Spleen (tissue), 11 donors: ENCODE data around the gene CPXM2. TPM values are rescaled to one million over a fixed set of nuclear protein-coding genes. Genes with fewer than 3 reads are reported as not detected.

Experiments
- DNase-seq: peaks from one replicate; pipeline ENCODE4 v3.0.0-alpha.2; 2020
- H3K27ac ChIP-seq, 8 donors: fragments of 200-600 bp; sonication (generic) in 7 of 8; 1 replicate in 4 of 8; 2 replicates in 4 of 8; pipeline versions ENCODE4 v1.5.0 to v1.8.0; 2016 to 2021; ENCODE audit warnings: inconsistent platforms in 4 of 8, mild to moderate bottlenecking in 4 of 8, moderate library complexity in 1 of 8
- H3K27me3 ChIP-seq, 7 donors: fragments of 200-600 bp; sonication (generic) in 6 of 7; replicated peaks in 1 of 7; 1 replicate in 4 of 7; 2 replicates in 3 of 7; pipeline versions ENCODE4 v1.5.0 to v1.8.0; 2016 to 2021; ENCODE audit warnings: inconsistent platforms in 3 of 7, mild to moderate bottlenecking in 1 of 7
- H3K36me3 ChIP-seq, 6 donors: fragments of 200-600 bp; sonication (generic) in 5 of 6; 1 replicate in 4 of 6; 2 replicates in 2 of 6; pipeline versions ENCODE4 v1.5.0 to v1.8.0; 2016 to 2021; ENCODE audit warnings: inconsistent platforms in 2 of 6
- H3K4me1 ChIP-seq, 6 donors: fragments of 200-600 bp; sonication (generic) in 5 of 6; 1 replicate in 3 of 6; 2 replicates in 3 of 6; pipeline versions ENCODE4 v1.5.0 to v1.8.0; 2016 to 2021; ENCODE audit warnings: inconsistent platforms in 3 of 6
- H3K4me3 ChIP-seq, 8 donors: fragments of 200-600 bp; sonication (generic) in 7 of 8; 1 replicate in 4 of 8; 2 replicates in 4 of 8; pipeline versions ENCODE4 v1.5.0 to v1.8.0; 2016 to 2021; ENCODE audit warnings: inconsistent platforms in 4 of 8, mild to moderate bottlenecking in 4 of 8, moderate library complexity in 2 of 8
- H3K9me3 ChIP-seq, 8 donors: fragments of 200-600 bp; sonication (generic) in 7 of 8; 1 replicate in 4 of 8; 2 replicates in 4 of 8; pipeline versions ENCODE4 v1.5.0 to v1.8.0; 2016 to 2021; ENCODE audit warnings: inconsistent platforms in 4 of 8
- POLR2A ChIP-seq, 3 donors: fragments of 450-650 bp; IDR thresholded peaks; one replicate each; pipeline ENCODE4 v1.5.1; 2017; ENCODE audit warnings: antibody characterized with exemption in 3 of 3, mild to moderate bottlenecking in 1 of 3
- POLR2AphosphoS5 ChIP-seq, 3 donors: sonication (generic); formaldehyde crosslinking; IDR thresholded peaks; one replicate each; pipeline ENCODE4 v1.5.1; 2017; ENCODE audit warnings: antibody characterized with exemption in 3 of 3
- WGBS, 5 donors: extraction: QIAGEN DNeasy Blood & Tissue Kit in 3 of 5; methylation state at CpG; one replicate each; pipeline versions ENCODE4 v1.1.5 to v1.1.7; 2013 to 2018; 5-methylcytosine and 5-hydroxymethylcytosine counted together
- intact Hi-C: fragments of 100-400 bp; cut with DNase I; formaldehyde crosslinking; loops from one replicate; pipeline ENCODE4 v1.15.0; 2023; ENCODE audit warnings: low total_unique reads
- polyA plus RNA-seq, 3 donors: library from polyadenylated mRNA; stranded (reverse); fragments of 200-250 nt; gene quantifications; one replicate each; pipeline ENCODE4 v1.2.1, GENCODE V29; 2013
- total RNA-seq, 7 donors: library from RNA; depleted of rRNA in 3 of 7; stranded (reverse); fragments of >200 nt in 3 of 7; fragmentation: NEBNext Ultra II Directional in 4 of 7; extraction: Animal tissue kit (Norgen Biotek cat#: 25700) in 4 of 7; gene quantifications; one replicate each; pipeline versions ENCODE4 v1.1.0 to v1.2.1, GENCODE V29; 2016 to 2021
- TF ChIP-seq, protein P1 (sequence below), 11 experiments: fragments of 200-600 bp in 7 of 11; fragments of 450-650 bp in 4 of 11; sonication (generic) in 4 of 11; IDR thresholded peaks in 8 of 11; conservative IDR thresholded peaks in 3 of 11; 1 replicate in 7 of 11; 2 replicates in 4 of 11; pipeline versions ENCODE4 v1.4.0 to v1.8.0; 2016 to 2021; ENCODE audit warnings: antibody characterized with exemption in 11 of 11, inconsistent platforms in 4 of 11, mild to moderate bottlenecking in 1 of 11
- donor health status: healthy with polysubstance abuse.
- donor health status: DM: no; HTN: no; CAD: no; lungs with moderate emphysema.
- donor health status: DM: no; HTN: no; CAD: no.
- donor health status: Bipolar disorder and iron deficiency.
- donor health status: healthy.
- donor health status: DM: no; HTN: no; CAD: no.
- donor health status: DM: yes; HTN: yes; CAD: no.

The CPXM2 gene
- total and polyA plus RNA-seq, 10 donors: 3.7 to 38.2 (median 21.7) TPM

DNA sequence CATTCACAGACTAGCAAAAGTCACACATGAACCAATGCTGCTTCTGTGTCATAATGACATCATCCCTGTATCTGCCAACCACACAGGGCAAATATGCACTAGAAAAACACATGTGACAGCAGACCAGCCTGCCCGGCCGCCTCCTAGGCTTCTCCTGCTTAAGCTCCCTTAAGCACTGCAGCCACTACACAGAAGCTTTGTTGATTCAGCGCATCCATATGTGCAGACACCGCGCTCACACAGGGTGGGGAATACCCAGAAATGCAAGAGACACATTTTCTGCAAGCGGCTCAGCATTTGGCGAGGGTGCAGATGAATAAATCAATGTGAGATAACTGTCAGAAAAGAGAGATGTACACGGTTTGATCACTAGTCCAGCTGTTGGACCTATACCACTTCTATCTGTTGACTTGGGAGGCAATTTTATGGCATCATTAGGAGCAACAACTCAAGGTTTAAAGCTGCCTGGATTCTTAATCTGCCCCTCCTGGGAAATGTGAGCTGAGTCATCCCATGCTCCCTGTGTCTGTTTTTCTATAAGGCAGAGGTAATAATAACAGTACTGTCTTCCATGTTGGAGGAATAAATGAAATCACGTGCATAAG, 33.4 kb downstream of the CPXM2 start:
- no peak for DNase-seq
- H3K27me3 ChIP-seq: no peaks in the 10 kb centered on the region
- peaks cover 0 to 9% (median 0%) of the 10 kb centered on the region in 6 donors for H3K36me3 ChIP-seq
- H3K4me3 ChIP-seq: no peak overlapping the region
- H3K9me3 ChIP-seq: no peaks in the 10 kb centered on the region
- no peaks in the 10 kb centered on the region for H3K4me1 ChIP-seq
- H3K27ac ChIP-seq: no peak overlapping the region
- intact Hi-C loops: no loop called here
- WGBS, 5 donors: 78 to 90% (median 83%) methylated on average over 9 of the region's 9 CpGs
- TF ChIP-seq, protein P1, sequence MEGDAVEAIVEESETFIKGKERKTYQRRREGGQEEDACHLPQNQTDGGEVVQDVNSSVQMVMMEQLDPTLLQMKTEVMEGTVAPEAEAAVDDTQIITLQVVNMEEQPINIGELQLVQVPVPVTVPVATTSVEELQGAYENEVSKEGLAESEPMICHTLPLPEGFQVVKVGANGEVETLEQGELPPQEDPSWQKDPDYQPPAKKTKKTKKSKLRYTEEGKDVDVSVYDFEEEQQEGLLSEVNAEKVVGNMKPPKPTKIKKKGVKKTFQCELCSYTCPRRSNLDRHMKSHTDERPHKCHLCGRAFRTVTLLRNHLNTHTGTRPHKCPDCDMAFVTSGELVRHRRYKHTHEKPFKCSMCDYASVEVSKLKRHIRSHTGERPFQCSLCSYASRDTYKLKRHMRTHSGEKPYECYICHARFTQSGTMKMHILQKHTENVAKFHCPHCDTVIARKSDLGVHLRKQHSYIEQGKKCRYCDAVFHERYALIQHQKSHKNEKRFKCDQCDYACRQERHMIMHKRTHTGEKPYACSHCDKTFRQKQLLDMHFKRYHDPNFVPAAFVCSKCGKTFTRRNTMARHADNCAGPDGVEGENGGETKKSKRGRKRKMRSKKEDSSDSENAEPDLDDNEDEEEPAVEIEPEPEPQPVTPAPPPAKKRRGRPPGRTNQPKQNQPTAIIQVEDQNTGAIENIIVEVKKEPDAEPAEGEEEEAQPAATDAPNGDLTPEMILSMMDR (IDR thresholded peaks at IDR 0.05 in 8 of 11, conservative IDR thresholded peaks at IDR 0.05 in 3 of 11): no peak
- TF ChIP-seq POLR2A (IDR thresholded peaks at IDR 0.05) (no peak), POLR2AphosphoS5 (IDR thresholded peaks at IDR 0.05) (no peak)

DNA sequence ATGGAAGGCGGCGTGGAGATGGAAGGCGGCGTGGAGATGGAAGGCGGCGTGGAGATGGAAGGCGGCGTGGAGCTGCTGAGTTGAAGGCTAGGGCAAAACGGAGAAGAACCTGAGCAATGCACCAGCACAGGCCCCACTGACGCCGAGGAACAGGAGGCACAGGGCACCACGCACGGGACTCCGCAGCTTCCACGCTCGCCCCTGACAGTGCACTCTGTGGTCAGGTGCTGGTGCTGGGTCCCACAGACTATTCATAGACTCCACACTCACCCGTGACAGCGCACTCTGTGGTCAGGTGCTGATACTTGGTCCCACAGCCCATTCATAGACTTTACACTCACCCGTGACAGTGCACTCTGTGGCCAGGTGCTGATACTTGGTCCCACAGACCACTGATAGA, 34.0 kb downstream of the CPXM2 start:
- peaks cover 0 to 1% (median 0%) of the 10 kb centered on the region in 7 donors for H3K27me3 ChIP-seq
- DNase-seq: no peak
- H3K4me1 ChIP-seq: no peaks in the 10 kb centered on the region
- 90 to 93% (median 92%) methylated on average over 19 of the region's 19 CpGs for WGBS, 5 donors
- H3K36me3 ChIP-seq: peaks cover 0 to 9% (median 0%) of the 10 kb centered on the region in 6 donors
- intact Hi-C loops: no loop called here
- TF ChIP-seq, protein P1 (IDR thresholded peaks at IDR 0.05 in 8 of 11, conservative IDR thresholded peaks at IDR 0.05 in 3 of 11): no peak
- TF ChIP-seq POLR2AphosphoS5 (IDR thresholded peaks at IDR 0.05) (no peak), POLR2A (IDR thresholded peaks at IDR 0.05) (no peak)
- no peaks in the 10 kb centered on the region for H3K9me3 ChIP-seq
- no peak overlapping the region for H3K27ac ChIP-seq
- no peak overlapping the region for H3K4me3 ChIP-seq

DNA sequence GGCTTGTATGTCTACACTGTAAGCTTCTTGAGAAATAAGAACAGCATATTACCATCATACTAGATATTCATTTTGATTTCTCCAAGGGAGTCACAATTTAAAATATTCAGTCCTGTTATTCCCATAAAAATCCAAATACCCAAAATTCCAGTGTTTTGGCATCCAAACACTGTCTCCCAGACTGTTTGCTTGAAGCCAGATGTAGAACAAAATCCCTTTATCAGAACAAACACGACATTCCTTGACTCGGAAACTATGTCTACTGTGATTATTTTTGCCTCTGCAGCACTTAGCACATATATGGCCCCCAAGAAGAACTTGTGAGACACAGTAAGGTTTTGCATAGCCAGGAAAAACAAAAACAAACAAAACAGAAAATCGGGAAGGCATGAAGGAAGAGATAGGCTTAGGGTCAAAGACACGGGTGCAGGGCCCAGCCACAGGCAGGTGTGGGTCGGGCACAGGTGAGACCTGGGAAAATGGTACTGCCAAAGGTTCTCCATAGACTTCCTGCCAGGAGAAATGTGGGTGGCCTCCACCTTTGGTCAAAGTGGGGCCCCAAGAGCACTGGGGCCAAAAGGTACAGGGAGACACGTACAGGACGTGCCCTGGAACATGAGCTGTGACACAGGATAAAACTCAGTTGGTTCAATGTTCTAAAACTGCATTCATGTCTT, 36.5 kb downstream of the CPXM2 start:
- H3K27me3 ChIP-seq: peaks cover 0 to 13% (median 0%) of the 10 kb centered on the region in 7 donors
- intact Hi-C loops: no loop called here
- no peak for TF ChIP-seq POLR2A (IDR thresholded peaks at IDR 0.05)
- no peak for TF ChIP-seq POLR2AphosphoS5 (IDR thresholded peaks at IDR 0.05)
- TF ChIP-seq, protein P1 (IDR thresholded peaks at IDR 0.05 in 8 of 11, conservative IDR thresholded peaks at IDR 0.05 in 3 of 11): no peak
- WGBS, 5 donors: 70 to 78% (median 74%) methylated on average over 7 of the region's 7 CpGs
- no peaks in the 10 kb centered on the region for H3K4me1 ChIP-seq
- no peak for DNase-seq
- H3K4me3 ChIP-seq: no peak overlapping the region
- no peak overlapping the region for H3K27ac ChIP-seq
- no peaks in the 10 kb centered on the region for H3K36me3 ChIP-seq
- H3K9me3 ChIP-seq: no peaks in the 10 kb centered on the region

DNA sequence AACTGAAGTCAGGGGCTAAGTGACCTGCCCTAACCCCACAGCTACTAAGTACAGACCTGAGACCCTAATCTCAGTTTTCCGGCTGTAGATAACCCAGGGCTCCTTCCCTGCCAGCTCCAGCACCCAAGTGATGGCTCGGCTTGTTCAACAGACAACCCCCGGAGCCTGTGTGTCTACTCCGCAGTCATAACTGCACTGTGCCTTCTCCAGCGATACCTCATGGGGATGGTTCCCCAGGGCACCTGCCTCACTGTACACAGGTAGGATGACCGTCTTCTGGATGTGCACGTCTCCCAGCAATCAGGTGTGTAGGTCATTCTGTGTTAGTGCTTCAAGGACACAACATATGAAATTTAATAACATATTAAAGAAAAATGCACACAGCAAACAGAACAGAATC, 37.1 kb downstream of the CPXM2 start:
- TF ChIP-seq POLR2A (IDR thresholded peaks at IDR 0.05): no peak
- TF ChIP-seq POLR2AphosphoS5 (IDR thresholded peaks at IDR 0.05): no peak
- no peaks in the 10 kb centered on the region for H3K4me1 ChIP-seq
- no peaks in the 10 kb centered on the region for H3K36me3 ChIP-seq
- peaks cover 0 to 13% (median 0%) of the 10 kb centered on the region in 7 donors for H3K27me3 ChIP-seq
- H3K4me3 ChIP-seq: no peak overlapping the region
- no peaks in the 10 kb centered on the region for H3K9me3 ChIP-seq
- no peak for DNase-seq
- intact Hi-C loops: no loop called here
- 75 to 90% (median 84%) methylated on average over 7 of the region's 7 CpGs for WGBS, 5 donors
- H3K27ac ChIP-seq: no peak overlapping the region
